Measurements from ENCODE around the gene ARID1A. TPM values are rescaled to one million over a fixed set of nuclear protein-coding genes. Genes with fewer than 3 reads are reported as not detected.

ARID1A gene
- total and polyA plus RNA-seq, 2 of the 8 experiments (the other 6 are each of a cell fraction or from before 2014, with no cell fraction given) = 52.1 to 103 TPM

GRCh38 chr1:26814893-26815292 is 119.1 kb downstream of the ARID1A start (continued):
- TF ChIP-seq USF2 (IDR thresholded peaks at IDR 0.05; ENCODE audit: low read length) (no peak), EGR1 (IDR thresholded peaks at IDR 0.05; ENCODE audit: borderline replicate concordance, low read depth, low read length) (no peak), JUND (IDR thresholded peaks at IDR 0.05; ENCODE audit: low read length) (no peak)

Measured in H1 (cell line).